Coronary artery (tissue), 2 donors: ENCODE data around the gene NOTUM.

Experiments
- DNase-seq: peaks from one replicate; pipeline ENCODE4 v3.0.0-alpha.2; 2017; ENCODE audit warnings: low spot score
- H3K27ac ChIP-seq, 2 donors: fragments of 200-600 bp; sonication (generic); one replicate each; pipeline ENCODE4 v1.5.1; 2016 to 2019
- H3K4me3 ChIP-seq: fragments of 200-600 bp; sonication (generic); 2 replicates; pipeline ENCODE4 v1.5.1; 2016; ENCODE audit warnings: mild to moderate bottlenecking, moderate library complexity
- CTCF ChIP-seq: fragments of 200-600 bp; sonication (generic); IDR thresholded peaks from one replicate; pipeline ENCODE4 v1.5.1; 2019; ENCODE audit warnings: antibody characterized with exemption

Gene NOTUM

GRCh38 chr17:81912441-81913309 is 48.3 kb downstream of the NOTUM start:
- H3K27ac ChIP-seq = no peak overlapping the region
- TF ChIP-seq CTCF = no peak

GRCh38 chr17:81911969-81912368 is 49.0 kb downstream of the NOTUM start:
- Histone ChIP-seq H3K4me3 (no peak overlapping the region), H3K27ac (peak overlapping the region; percentile 72 to 87)
- no peak for TF ChIP-seq CTCF
- no peak for DNase-seq

More at GRCh38 chr17:81912441-81913309, 48.3 kb downstream of the NOTUM start:
- no peak for DNase-seq
- no peak overlapping the region for H3K4me3 ChIP-seq

DNA sequence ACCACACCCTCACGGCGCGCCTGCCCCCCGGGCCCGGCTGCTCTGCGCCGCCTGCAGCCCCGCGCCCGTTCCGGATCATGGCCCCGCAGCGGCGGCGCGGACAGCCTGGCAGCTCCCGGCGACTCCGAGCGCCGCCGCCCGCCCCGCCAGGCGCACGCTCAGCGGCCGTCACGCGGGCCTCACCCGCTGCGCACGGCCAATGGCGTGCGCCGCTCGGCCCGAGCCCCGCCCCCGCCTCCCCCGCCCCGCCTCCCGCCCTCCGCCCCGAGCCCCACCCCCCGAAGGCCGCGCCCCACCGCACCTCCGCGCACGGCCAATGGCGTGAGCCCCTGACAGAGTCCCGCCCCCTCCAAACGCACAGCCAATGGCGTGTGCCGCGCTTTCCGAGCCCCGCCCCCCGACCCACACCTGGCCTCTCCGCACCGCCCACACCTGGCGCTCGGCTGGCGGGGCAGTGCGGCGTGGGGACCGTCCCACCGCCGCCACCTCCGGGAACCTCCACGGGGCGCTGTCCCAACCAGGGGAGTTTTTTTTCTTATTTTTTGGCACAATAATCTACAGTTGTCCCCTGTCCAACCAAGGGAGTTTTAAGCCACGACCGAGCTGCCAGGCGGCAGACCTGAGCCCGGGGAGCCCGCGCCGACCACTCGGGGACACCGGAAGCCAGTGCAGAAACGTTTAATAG is 49.6 kb downstream of the NOTUM start, which contains the start of gene PCYT2:
Gene PCYT2 (minus strand): TSS at position 123 of the 685 bp plus-strand sequence. CDS start 44 bp downstream, at position 79.
- peak within 1 kb of the TSS; percentile 86 for H3K4me3 ChIP-seq
- no peak for TF ChIP-seq CTCF
- DNase-seq = peak; percentile 93
- peak within 1 kb of the TSS; percentile 72 to 87 for H3K27ac ChIP-seq

DNA sequence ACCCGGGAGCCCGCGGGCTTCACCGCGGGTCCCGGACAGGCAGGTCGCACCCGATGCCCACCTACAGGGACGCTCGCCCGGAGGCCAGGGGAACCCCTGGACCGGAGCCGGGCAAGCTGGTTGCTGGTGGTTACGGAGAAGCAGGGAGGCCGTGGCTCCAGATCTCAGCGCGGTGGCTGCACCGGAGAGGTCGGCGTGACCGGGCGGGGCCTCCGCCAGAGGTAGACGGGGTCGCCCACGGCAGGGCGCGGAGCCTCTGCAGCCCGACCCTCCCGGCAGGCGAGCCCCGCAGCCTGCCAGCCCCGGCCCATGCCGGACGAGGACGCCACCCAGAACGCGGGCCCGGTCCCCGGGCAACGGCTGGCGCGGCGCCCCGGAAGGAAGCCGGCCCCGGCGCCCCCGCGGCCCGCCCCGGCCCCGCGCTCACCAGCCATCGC is 50.1 kb downstream of the NOTUM start:
- no peak for DNase-seq
- peak overlapping the region; percentile 1 to 87 for H3K27ac ChIP-seq
- peak overlapping the region; percentile 86 for H3K4me3 ChIP-seq
- no peak for TF ChIP-seq CTCF

- Histone ChIP-seq H3K4me3 (peak overlapping the region; percentile 86), H3K27ac (peak overlapping the region; percentile 1 to 87)
- no peak for DNase-seq
- TF ChIP-seq CTCF = no peak
These were observed 50.8 kb downstream of the NOTUM start for GRCh38 chr17:81909966-81910839.

DNA sequence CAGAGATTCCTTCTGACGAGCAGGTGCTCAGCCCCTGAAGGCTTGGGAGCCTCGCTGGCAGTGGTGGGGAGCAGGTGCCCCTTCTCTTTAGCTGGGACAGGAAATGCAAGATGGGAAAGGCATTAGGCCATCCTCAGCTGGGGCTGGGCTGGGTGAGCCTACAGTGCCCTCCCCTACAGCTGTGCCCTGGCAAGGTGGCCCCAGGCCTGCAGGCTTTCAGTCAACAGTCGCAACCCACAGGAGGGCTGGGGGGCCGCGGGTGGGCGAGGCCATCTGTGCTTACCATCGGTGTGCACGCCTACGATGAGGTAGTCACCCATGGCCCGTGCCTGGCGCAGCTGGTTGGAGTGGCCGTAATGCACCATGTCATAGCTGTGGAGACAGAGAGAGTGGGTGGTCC is 51.8 kb downstream of the NOTUM start:
- no peak for DNase-seq
- TF ChIP-seq CTCF = no peak
- H3K4me3 ChIP-seq = no peak overlapping the region
- H3K27ac ChIP-seq = no peak overlapping the region
